Erythroblast (primary cell): ENCODE results near the gene EHMT1.

Experiments used
- DNase-seq, 2 experiments: peaks; one replicate each; lab custom pipeline; 2025; lab: John Stamatoyannopoulos, UW
- GATA1 ChIP-seq: IDR thresholded peaks from 2 replicates; pipeline ENCODE4 v1.6.1; 2011; ENCODE audit warnings: low read depth, mild to moderate bottlenecking, control low read depth, low read length, moderate library complexity
- POLR2A ChIP-seq: IDR thresholded peaks from 2 replicates; pipeline ENCODE4 v1.6.1; 2011; ENCODE audit warnings: mild to moderate bottlenecking, low read length

EHMT1 gene

DNA sequence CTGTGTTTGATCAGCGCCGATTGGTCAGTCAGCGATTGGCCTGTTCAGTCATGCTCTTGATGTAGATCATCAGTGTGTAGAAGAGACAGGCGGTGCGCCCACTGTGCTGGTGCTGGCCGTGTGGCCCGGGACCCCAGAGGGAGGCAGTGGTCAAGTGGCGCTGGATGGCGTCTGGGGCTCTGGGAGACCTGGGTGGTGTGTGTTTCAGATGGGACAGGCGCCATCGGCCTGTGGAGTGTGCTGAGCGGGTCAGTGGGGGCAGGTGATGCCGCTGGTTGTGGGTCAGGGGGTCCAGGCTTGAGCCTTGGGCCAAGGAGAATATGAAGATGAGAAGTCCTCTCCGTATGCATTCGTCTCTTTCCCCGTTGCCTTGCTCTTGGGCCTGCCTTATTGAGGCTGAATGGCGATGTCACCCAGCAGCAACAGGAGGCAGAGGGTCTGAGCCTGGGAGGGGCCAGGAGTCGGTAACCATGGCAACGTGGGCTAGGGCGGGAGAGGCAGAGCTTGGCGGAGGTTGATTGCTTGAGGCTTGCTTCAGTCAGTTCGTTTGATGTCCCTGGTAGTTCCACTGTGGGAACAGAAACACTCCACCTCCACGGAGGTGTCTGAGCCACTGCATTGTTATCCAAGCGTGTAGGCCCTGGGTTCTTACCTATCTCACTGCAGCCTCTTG lies 141.0 kb downstream of the EHMT1 start:
- no peak for DNase-seq
- TF ChIP-seq POLR2A (no peak), GATA1 (no peak)

DNA sequence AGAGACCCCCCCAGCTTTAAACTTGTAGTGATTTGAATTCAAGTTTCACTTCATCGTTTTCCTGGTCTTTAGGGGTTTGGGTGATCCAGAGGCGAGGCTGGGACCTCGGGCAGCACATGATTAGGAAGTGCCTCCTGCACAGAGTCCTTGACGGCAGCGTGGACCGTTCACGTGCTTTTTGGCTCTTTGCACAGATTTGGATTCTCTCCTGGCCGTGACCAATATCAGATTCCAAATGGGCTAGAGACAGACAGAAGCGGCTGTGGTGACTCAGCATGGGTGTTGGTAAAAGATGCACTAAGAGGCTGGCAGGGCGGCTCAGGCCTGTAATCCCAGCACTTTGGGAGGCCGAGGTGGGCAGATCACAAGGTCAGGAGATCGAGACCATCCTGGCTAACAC lies 141.6 kb downstream of the EHMT1 start:
- DNase-seq = no peak
- TF ChIP-seq GATA1 (no peak), POLR2A (no peak)

DNA sequence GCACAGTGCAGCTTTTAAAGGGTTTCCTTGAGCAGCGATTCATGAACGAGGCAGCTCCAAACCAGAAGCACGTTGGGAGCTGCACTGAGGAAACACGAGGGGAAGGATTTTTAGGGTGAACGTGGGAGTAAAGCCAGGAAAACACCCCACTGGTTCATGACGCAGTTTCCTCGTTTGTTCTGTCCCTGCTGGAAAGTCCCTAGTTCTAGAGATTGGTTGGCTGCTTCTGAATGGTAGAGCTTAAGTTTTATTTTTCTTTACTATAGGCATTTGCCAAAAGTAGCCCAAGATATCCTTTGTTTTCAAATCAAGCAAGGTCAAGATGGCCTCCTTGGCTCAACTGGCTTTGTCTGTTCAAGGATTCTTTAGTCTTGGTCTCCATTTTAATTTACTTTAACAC lies 142.2 kb downstream of the EHMT1 start:
- DNase-seq = no peak
- TF ChIP-seq POLR2A (no peak), GATA1 (no peak)

DNA sequence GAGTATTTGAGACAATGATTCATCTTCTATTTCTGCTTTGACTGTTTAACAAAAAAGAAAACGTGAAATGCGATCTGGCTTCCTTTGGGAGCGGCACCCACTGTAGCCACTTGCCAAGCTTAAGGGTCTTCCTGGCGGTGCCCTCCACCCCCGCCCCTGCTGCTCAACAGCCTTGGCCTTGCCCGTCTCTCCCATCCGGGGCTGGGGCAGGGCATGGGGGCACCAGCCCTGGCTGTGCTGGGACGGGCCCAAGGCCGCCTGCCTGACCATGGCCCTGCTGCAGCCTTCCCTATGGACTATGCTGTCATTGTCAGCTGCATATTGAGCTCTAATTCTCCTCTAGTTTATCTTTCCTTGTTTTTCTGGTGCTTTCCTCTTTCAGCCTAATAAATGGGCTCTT lies 143.0 kb downstream of the EHMT1 start:
- DNase-seq = no peak
- TF ChIP-seq GATA1 (no peak), POLR2A (no peak)

DNA sequence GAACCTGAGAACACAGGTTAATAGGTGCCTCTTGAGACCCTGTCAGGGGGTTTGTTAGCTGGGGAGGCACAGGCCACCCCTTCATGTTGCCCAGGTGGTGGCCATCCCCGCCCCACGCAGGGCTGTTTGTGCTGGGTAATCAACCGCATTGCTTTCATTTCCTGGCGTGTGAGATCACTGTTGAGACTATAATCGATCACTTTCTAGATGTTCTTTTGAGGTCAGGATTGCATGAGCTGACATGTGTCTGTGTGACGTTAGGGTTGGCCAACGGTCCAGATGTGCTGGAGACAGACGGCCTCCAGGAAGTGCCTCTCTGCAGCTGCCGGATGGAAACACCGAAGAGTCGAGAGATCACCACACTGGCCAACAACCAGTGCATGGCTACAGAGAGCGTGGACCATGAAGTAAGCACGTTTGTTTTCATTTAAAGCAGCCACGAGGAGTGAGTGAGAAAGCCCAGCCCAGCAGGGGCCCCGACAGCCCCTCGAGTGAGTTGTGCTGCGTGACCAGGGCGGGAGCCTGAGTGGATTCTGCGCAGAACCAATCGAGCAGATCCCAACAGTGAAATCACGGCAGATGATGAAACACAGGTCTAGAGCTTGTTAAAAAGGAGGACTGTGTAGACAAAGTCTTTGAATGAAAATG lies 143.7 kb downstream of the EHMT1 start:
- no peak for TF ChIP-seq GATA1
- no peak for TF ChIP-seq POLR2A
- no peak for DNase-seq

DNA sequence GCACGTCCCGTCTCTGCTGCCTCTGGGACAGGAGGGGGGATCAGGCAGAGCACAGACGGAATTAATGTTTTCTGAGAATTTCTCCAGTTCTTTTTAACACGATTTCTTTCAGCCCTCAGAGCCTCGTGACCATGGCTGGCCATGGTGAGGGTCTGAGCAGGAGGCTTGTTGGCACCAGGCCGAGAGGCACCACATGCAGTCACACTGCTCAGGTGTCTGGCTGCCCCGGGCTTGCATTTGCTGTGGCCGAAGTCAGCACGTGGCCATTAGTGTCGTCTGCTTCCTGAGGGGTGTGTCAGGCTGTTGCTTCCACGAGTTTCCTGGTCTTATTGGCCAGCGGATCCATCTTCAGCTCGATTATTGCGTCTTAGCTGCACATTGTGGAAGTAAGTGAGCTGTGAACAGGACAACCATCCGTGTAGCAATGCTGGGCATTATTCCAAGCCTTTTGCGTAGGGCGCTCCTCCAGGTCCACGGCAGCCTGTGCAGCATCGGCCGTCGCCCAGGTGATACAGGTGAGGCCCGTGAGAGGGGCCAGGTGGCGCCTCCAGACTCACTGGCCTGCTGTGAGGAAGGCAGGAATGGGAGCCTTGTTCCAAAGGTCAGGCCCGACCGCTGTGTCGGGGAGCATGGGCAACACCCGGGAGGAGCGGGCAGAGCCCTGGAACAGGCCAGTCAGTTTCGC lies 144.6 kb downstream of the EHMT1 start:
- DNase-seq = no peak
- TF ChIP-seq GATA1 = no peak
- no peak for TF ChIP-seq POLR2A

DNA sequence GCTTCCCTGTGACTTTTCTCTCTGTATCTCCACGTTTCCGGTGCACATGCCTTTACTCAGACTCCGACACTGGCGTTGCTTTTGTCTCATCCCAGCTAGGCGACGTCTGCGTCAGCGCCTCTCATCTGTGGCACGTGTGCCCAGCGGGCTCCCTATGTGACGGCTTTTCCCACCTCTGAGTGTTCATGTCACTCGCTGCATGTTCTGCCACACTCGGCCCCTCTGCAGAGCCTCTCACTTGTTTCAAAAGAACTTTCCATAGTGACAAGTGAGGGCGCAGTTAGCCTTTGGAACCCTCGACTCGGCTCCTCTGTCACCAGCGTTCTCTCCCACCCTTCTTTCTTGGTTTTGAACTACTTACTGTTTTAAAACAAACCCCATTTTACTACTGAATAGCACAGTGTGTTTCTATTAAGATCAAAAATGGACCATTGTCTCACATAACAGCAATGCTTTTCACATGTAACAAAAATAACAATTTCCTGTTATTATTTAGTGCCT lies 145.4 kb downstream of the EHMT1 start:
- DNase-seq = no peak
- TF ChIP-seq POLR2A (no peak), GATA1 (no peak)

DNA sequence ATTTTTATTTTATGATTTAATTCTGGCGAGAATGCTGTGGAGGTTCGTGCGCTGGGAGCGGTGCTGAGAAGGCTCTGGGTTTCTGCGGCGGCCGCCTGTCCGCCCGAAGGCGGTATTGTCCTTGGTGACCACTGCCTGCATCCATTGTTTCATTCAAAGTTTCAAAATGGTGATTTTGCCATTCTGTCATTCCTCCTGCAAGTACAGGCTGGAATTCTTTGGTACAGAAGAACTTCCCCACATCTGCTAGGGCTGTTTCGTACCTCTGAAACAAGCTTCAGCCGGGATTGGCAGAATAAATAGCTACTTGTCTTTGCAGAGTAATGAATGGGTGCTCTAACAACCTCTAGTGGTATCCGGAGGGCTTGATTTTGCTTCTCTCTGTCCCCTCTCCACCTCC lies 146.2 kb downstream of the EHMT1 start:
- DNase-seq = no peak
- no peak for TF ChIP-seq POLR2A
- TF ChIP-seq GATA1 = no peak

DNA sequence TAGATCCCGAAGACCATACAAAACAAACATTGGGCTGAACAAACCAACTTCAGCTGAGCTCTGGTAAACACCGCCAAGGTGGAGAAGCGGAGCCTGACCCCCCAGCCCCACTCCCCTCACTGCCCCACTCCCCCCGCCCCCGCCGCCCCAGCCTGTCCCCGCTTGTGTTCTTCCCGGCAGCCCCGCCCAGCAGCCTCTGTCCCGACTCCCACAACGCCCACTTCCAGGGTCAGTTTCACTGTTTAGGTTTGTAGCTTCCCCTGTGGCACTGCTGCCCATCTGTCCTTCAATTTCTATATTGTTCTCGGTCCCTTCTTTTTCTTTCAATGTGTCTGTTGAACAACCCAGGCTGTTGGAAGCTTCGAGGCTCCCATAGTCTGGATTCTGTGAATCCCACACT lies 146.7 kb downstream of the EHMT1 start:
- DNase-seq = no peak
- TF ChIP-seq GATA1 = no peak
- no peak for TF ChIP-seq POLR2A

DNA sequence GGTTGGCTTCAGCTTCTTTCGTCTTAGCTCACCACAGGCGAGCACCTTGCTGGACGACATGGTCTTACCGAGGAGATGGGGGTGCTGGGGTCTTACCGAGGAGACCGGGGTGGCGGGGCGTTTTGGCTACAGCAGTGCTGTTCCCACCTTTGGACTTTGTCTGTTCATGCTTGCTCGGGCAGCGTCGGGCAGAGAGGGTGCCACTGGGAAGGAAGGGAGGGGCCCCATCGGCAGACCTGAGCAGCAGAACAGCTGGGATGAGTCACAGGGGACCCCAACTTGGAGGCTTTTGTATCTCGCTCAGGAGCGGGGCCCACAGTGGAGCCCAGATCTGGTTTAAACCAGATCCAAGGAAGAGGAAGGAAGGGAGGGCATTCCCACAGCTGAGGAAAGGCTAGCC lies 152.8 kb downstream of the EHMT1 start:
- no peak for DNase-seq
- no peak for TF ChIP-seq POLR2A
- no peak for TF ChIP-seq GATA1

DNA sequence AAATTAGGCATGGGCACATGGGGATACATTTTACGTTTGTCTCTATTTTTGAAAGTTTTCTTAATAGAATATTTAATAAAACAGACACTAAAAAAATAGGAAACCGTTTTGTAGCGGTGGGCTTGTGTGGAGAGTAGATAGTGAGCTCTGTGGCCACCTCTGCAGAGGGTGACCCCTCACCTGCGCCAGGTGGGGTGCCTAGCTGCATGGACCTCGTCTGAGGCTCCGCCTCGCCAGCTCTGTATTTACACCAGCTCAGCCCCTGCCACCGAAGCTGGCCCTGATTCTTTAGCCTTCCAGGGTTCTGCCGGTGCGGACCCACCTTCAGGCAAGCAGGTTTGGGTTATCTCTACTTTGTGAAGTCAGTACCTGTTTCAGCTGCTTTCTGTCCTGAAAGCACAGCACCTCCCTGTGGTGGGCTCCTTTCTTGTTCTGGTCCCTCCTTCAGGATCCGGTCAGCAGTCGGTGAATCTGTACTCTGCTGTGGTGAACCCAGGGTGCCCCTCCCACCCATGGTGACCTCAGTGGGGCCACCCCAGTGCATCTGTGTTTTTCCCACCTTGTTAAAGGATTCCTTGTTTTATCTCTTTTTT lies 153.6 kb downstream of the EHMT1 start:
- TF ChIP-seq POLR2A (no peak), GATA1 (no peak)
- no peak for DNase-seq

DNA sequence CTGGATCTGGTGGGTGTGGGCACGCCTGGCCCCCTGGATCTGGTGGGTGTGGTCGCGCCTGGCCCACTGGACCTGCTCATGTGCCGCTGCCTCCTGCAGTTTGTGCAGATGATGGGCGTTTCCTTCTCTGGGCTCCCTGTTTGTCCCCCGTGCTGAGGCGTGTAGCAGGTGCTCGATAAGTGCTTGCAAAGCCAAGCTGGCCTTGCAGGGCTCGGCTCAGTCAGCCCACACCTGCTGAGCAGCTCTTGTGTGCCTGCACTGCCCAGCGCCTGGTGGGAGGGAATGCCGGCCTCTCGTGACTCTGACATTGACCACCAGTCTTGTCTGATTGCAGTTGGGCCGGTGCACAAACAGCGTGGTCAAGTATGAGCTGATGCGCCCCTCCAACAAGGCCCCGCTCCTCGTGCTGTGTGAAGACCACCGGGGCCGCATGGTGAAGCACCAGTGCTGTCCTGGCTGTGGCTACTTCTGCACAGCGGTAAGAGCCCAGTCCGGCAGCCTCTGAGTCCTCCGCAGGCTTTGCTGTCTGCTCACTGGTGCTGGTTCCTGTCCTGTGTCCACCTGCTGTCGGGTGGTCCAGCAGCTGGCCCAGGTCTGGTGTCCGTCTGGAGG lies 156.1 kb downstream of the EHMT1 start:
- TF ChIP-seq GATA1 = no peak
- no peak for DNase-seq

DNA sequence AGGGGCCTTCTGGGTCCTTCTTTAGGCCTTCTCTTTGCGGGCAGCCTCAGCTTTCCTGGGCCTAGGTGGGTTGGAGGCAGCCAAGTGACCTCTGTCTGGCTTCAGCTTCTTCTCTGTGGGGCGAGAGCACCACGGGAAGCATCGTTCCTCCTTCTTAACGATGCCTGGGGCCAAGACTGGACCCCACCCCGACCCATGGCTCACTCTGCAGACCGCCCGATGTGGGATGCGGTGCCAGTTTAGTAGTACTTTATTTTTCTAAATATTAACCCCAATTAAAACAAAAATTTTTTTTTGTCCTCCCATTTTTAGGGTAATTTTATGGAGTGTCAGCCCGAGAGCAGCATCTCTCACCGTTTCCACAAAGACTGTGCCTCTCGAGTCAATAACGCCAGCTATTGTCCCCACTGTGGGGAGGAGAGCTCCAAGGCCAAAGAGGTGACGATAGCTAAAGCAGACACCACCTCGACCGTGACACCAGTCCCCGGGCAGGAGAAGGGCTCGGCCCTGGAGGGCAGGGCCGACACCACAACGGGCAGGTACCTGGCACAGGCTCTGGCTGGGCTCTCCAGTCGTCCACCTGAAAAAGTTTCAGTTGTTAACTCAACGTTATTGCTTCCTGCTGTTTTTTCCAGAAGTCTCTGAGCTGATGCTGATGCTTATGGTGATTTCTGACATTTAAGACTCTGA lies 157.6 kb downstream of the EHMT1 start:
- DNase-seq = no peak
- TF ChIP-seq POLR2A = no peak
- no peak for TF ChIP-seq GATA1
